Amniotic epithelial cell (primary cell): ENCODE data around the gene SIRPB1.
"Not testable (repeated sequence)": the region's sequence is repeated elsewhere in the genome, so short reads cannot be mapped to it uniquely, and the experiment has no call there.

ENCODE experiments used
- DNase-seq: peaks from one replicate; pipeline ENCODE4 v3.0.0-alpha.2; 2010; ENCODE audit warnings: low read depth

SIRPB1 gene

DNA sequence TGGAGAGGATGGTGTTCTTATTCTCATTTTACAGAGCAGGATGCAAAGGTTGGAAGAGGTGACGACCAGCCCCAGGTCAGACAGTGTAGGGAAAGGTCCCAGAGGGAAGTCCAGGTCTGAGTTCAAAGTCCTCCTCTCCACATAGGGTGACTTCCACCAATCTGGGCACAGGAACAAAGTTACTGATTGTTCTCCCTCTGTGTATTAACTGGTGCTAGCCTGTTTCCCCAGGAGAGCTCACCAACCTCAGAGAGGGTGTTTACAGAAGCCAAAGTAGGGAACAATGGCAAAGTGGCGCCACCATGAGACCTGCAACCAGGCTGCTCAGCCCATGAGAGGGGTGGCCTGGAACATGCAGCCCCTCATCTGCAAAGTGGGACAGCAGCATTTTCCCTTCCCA is 16.8 kb upstream of the SIRPB1 start:
- no peak for DNase-seq

DNA sequence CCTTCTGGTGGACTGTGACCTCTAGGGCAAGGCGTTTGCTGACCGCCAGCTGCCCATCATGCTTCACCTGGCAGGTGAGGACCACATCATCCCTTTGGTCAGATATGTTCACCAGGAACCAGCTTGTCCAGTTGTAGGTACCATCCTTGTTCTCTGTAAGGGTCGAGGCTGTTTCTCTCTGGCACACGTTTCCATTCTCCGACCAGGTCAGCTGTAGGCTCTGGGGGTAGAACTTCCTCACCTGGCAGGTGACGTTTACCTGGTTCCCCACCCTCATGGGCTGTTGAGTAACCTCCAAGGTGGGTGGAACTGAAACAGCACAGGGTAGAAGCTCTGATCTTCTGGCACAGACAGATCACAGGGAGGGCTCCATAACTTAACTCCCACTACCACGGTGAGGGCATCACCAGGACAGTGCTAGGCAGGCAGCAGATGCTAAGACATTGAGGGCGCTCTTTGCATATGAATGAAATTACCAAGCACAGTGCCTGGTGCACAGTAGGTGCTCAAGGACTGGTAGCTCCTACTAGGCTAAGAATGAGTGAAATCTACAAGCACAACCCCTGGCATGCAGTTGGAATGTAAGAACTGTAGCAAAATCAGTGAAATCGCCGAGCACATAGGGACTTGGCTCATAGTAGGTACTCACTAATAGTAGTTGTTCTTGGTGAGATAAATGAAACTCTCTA is 15.6 kb upstream of the SIRPB1 start:
- no peak for DNase-seq

DNA sequence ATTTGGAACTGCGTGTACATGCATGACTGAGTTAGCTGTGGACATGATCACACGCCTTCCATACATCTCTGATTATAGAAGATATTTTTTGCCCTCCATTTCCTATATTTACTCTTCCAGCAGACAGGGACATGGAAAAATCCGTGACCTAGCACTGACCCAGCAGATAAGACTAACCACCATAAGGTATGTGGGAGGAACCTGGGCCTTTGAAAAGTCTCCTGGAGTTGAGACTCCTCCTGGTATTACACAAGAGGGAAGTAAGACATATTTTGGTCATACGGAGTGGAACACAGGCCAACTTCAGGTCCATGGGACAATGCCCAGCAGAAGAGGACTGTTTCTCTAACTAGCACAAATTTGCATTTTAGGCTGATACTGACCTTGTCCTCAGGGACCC is 13.7 kb upstream of the SIRPB1 start:
- peak; percentile 14 for DNase-seq

DNA sequence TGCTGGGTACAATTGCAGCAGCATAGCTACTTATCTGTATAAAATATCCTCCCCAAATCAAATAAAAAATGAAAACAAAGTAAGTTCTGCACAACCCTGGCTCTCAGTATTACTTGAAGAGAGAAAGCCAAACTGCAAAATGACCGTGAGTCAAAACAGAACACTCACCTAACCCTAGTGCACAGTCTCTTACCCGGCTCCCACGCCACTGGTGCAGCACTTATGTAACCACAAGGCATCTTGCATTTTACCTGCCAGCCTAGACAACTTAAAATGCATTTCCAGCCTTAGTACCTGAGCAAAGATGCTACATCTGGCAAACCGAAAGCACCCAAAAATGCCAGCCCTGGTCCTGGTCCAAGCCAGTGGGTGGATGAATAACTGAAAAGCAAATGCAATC is 12.4 kb upstream of the SIRPB1 start:
- no peak for DNase-seq

DNA sequence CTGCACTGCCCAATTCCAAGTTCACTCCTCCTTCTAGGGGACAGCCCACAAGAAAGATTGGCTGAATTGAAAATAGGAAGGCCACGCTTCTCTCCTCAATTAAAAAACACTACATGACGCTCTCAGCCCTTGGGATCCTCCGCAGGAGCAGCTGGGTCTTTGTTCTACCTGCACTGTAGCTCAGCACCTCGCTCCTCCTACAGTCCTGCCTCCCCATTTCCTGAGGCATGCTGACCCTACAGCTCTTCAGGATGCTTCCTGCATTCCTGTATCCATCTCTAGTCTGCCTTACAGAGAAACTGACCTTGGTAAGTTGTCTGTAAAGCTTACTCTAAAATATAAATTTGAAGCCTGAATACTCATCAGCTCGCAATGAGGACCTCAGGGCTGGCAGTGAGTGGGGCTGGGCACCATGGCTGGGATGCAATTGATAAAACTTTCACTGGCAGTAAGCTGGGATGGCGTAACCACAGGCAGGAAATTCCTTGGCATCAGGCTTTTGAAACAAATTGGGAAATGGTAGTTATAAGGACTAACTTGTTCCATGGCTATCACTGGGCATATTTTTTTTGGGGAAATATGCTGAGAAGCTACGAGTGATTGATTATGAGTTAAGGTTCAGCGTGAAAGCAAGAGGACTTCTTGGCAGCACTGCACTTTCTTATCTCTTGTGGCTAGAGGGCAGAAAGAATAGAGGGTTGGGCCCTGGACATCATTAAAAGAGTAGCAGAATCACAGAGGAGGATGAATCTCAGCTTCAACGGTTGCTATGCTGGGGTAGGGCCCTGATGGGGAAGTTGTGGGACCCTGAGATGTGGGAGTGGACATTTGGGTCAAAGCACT is 11.7 kb upstream of the SIRPB1 start:
- DNase-seq = peak; percentile 0

DNA sequence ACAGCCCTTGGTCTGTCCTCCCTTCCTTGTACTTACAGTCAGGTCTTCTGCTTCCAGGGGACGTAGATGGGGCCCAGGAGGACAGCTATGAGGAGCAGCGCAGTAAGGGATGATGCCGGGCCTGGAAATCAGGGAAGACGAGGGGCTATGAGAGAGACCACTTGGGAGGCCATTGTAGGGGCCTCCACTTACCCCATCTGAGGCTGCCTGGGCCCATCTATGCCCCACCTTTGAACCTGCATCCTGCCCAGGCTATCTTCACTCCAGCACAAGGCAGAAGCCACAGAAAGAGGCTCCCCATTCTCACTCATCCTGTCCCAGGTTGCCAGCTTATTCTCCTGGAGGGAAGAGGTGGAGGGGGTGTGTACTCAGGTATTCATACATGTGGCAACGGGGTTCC is 10.4 kb upstream of the SIRPB1 start:
- no peak for DNase-seq

DNA sequence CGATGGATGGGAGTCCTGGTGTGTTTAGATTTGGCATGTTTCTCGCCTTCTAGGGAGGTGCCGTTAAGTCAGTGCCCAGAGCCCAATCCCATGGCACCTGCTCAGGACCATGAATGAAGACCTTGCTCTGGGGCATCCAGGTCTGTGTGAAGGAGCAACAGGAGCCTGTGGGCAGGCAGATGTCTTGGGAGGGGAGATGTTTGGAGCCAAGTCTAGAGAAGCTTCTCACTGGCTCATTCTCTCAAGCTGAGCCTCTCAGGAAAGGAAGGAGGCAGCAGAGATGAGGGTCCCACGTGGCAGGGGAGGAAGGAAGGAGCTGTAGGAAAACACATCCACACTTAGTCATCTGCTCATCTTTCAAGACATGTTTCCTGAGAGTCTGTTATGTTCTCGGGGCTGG is 9.5 kb upstream of the SIRPB1 start:
- no peak for DNase-seq

DNA sequence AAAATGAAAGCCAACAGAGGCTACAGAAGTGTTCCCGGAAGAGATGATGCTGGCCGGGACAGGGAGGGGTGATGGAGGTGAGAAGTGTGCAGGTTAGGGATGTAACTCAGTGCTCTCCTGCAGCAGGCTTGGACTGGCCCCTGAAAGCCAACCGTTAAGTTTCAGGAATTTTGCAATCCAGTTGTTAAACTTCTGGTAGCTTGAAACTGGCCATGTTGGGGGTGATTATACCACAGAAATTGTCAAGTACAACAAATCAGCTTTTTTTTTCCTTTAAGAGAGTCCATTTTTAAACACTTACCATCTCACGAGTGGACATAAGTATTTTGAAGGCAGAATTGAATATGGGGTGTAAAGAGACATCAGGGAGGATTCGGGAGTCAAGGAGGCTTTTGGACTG is 8.8 kb upstream of the SIRPB1 start:
- DNase-seq = no peak

DNA sequence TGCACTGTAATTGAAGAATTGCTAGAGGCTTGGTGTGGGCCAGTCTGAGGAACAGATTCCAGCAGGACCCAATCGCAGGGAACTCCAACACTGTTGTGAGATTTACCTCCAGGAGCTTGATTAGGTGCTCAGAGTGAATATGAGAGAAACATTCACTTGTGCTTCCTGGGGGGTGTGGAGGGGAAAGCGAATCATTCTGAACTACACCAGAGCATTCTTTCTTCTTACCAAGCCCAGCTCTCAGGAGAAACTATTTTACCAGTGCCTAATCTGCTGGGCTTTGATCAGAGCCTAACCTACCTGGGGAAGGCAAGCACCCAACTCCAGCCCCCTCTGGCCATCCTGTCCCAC is 7.4 kb upstream of the SIRPB1 start:
- DNase-seq = no peak

DNA sequence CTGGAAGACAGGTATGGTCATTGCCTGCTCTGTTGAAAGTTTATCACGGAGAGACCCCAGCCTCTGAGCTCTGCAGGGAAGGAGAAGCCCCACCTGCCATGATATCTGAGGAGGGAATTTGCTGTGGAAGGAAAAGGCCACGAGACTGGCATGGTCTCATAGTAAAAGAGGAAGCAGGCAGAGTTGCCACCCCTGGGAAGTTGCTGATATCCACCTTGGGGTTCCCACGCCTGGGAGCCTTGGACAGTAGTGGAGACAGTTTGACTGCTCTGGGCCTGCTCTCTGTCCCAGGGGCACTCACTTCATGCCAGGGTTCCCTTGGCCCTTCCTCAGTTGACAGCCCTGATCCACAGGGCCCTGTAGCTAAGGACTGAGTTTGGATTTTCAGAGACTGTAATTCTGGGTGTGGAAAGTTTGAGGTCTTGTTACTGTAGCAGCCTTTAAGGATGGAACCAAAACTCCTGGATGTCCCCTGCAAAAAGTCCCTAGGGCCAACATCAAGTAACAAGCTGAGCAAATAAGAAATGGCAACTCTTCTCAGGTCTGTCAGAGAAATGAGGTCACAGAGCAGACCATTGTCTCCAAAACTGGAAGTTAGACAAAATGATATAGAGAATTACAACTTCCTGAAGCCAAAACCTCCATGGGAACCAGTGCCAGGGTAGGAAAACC is 6.9 kb upstream of the SIRPB1 start:
- no peak for DNase-seq

DNA sequence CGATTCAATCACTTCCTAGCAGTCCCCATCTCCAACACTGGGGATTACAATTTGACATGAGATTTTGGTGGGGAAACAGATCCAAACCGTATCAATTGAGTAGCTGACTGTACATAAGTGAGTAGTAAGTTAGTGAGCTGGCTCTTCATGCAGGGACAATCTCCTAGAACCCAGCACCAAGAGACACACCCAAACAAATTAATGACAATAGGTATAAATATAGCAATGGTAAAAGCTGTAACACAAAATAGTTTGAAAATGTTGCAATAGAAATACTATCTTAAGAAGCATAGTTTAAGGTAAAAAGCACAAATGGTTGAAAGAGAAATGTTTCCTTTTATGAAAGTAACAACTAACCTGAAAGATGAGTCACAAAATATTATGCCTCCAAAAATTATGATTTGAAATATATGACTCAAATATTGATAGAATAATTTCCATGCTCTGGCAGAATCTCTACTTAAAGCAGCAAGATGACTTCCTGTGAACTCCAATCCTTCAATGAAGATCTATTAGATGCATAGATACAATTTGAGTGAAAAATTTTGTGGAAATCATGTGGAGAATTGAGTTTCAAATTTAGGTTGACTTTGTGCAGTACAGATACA is 5.4 kb upstream of the SIRPB1 start:
- DNase-seq = no peak

DNA sequence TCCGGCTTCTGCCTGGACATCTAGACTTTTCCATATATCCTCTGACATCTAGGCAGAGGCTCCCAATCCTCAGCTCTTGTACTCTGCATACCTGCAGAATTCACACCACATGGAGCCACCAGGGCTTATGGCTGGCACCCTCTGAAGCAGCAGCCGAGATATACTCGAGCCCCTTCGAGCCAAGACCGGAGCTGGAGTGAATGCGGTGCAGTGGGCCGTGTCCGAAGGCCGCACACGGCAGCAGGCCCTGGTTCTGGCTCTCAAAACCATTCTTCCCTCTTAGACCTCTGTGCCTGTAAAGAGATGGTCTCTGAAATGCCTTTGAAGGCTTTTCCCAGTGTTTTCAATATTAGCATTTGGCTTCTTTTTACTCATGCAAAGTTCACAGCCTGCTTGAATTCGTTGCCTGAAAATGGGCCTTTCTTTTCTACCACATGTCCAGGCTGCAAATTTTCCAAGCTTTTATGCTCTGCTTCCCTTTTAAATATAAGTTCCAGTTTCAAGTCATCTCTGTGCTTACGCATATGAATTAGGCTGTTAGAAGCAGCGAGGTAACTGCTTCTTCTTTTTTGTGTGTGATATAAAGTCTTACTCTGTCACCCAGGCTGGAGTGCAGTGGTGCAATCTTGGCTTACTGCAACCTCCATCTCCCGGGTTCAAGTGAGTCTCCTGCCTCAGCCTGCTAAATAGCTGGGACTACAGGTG is 3.8 kb upstream of the SIRPB1 start:
- no peak for DNase-seq

DNA sequence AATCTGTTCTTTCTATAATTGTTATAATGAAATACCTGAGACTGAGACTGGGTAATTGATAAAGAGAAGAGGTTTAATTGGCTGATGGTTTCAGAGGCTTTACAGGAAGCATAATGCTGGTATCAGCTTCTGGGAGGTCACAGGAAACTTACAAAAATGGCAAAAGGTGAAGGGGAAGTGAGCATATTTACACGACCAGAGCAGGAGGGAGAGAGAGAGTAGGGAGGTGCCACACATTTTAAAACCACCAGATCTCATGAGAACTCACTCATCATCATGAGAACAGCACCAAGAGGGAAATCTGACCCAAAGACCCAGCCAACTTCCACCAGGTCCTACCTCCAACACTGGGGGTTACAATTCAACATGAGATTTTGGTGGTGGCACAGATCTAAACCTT is 2.6 kb upstream of the SIRPB1 start:
- no peak for DNase-seq

DNA sequence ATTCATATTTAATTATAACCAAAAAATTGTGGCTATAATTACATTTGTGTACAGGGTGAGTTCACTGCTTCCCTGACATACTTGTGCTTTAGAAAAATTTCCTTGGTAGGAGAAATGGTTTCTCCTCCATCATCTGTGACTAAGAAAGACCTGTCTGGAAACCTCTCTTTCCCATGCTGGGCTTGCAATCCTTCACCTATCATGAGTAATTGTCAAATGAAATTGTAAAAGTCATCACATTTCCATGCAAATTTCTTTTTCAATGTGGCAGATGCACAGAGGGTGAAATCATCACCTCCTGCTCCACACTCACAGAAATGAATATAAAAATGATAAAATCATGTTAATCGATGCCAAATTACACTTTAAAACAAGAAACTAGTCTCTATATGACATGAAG is 1.5 kb upstream of the SIRPB1 start:
- DNase-seq = no peak

DNA sequence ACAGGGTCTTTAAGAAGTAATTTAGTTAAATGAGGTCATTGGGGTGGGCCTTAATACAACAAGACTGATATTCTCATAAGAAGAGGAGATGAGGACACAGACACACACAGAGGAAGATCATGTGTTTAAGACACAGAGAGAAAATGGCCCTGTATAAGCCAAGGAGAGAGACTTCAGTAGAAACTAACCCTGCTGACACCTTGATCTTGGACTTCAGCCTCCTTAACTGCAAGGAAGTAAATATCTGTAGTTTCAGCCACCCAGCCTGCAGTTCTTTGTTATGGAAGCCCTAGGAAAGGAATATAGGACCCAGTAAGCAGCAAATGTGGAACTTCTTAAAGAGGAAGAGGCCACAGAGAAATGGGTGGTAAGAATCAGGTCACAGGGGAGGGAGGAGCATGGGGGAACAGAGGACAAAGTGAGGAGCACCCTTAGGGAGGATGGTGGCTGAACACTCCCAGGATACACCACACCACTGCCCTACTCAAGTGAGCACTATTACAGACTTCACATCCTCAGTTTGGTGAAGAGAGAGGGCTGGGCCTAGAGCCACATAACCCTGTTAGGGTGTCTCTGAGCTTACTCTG is 762 bp downstream of the SIRPB1 start:
- no peak for DNase-seq

DNA sequence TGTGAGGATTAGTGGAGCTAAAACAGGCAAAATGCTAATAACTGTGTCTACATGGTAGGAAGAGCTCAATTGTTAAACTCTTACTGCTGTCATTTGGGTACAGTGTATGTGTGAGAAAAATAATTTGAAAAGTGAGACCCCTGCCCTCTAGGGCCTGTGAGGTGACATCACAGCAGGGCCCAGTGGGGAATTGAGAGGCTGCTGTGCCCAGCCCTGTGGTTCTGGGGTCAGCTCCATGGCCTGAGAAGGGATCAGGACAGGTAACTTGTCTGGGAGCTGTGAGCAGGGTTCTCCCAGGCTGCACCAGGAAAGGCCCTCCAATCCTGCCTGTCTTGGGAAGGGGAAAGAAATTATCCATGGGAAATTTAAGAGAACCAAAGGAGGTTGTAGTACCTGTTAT is 1.3 kb downstream of the SIRPB1 start:
- no peak for DNase-seq

DNA sequence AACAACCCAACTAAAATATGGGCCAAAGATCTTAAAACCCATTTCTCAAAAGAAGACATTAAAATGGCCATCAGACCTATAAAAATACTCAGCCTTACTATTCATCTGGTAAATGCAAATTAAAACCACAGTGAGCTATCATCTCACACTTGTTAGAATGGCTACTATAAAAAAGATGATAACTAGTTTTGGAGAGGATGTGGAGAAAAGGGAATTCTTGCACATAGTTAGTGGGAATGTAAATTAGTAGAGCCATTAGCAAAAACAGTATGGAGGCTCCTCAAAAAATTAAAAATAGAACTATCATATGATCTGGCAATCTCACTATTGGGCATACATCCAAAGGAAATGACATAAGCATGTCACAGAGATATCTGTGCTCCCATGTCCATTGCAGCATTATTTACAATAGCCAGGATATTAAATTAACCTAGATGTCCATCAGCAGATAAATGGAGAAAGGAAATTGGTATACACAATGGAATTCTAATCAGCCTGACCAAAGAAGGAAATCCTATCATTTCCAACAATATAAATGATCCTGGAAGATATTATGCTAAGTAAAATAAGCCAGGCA is 2.9 kb downstream of the SIRPB1 start:
- DNase-seq = no peak

DNA sequence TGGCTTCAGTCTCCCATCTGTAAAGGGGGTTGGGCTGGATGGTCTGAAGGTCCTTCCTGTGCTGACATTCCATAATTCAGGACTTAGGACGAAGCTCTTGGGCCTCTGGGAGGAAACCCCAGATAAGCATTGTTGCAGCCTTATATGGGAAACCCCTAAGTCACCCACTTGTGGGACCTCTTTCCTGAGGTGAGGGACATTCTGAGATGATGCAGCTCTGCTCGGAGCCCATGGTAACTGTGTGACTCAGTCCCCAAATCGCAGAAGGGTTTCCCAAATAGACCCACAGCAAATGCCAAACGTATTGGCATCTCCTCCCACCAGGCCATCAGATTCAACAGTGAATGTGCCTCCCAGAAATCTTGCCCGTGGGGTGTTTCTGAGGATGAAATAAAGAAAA is 9.4 kb downstream of the SIRPB1 start:
- not testable (repeated sequence) for DNase-seq

DNA sequence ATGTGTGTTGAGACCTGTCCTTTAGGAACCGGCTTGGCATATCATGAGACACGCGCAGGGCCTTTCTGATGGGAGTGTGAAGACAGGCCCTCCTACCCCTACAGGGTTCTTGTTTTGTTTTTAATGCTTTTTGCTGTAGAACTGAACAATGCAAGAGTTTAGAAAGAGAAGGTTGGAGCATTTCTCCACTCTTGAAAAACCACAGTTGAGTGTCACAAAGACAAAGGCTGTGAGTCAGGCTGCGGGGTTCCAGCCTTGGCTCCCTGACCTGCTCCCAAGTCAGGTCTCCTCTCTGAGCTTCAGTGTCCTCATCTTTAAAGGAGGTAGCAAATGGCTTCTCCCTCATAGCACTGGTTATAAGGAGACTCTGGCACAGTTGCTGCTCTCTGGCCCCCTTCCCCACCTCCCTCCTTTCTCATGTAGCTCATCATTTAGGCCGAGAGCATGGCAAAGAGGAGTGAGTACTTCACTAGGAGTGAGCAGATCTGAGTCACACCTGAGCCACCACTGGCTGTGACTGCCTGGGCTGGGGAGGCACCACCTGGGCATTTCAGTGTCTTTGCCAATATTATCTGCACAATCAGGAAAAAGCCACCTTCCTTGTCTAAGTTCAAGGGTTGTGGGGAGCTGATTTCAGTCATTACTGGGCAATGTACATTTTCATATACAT is 11.0 kb downstream of the SIRPB1 start:
- DNase-seq = not testable (repeated sequence)

DNA sequence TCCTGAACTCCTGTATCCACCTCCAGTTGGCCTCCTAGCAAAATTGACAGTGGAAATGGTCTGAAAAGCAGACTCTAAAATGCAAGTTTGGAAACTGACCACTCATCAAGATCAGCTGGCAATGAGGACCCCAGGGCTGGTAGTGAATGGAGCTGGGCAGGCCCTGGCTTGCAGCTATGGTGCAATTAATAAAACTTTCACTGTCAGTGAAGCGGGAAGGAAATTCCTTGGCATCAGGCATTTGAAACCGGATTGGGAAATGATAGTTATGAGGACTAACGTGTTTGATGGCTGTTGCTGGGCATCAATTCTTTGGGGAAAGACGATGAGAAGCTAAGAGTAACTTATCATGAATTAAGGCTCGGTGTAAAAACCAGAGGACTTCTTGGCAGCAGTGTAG is 19.1 kb downstream of the SIRPB1 start:
- no peak for DNase-seq

DNA sequence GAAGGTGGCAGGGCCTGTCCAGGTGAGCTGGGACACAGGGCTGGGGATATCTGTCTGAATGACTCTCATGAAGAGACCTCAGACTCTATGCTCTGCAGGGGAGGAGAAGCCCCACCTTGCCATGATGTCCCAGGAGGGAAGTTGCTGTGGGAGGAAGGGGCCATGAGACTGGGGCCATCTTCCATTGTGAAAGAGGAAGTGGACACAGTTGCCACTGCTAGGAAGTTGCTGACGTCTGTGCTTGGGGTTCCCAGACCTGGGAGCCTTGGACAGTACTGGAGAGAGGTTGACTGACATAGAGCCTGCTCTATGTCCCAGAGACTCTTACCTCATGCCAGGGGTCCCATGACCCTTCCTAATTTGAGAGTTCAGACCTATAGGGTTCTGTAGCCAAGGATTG is 24.5 kb downstream of the SIRPB1 start:
- DNase-seq = no peak
